Panc1 (cell line): ENCODE data around the gene NFATC1. TPM values are rescaled to one million over a fixed set of nuclear protein-coding genes. Genes with fewer than 3 reads are reported as not detected.

ENCODE experiments used
- ATAC-seq: fragments of 200-7000 bp; cut with Tn5 transposase; 2 replicates; pipeline ENCODE4 v1.9.1; 2020; ENCODE audit warnings: mild to moderate bottlenecking, moderate library complexity
- BruUV-seq: library from RNA; stranded (reverse); fragments of 400-500 nt; replicated peaks from 2 replicates; lab custom pipeline; 2021; lab: Mats Ljungman, UMichigan
- CTCF ChIA-PET: fragments of 300-600 bp; sonication (Branson Sonifier 250); formaldehyde crosslinking; loops from one replicate; lab custom pipeline; 2022; ENCODE audit warnings: antibody characterized with exemption; lab: Charles Lee
- POLR2A ChIA-PET: fragments of 300-600 bp; sonication (Branson Sonifier 250); formaldehyde crosslinking; loops from one replicate; lab custom pipeline; 2022; ENCODE audit warnings: antibody characterized with exemption; lab: Charles Lee
- DNase-seq: peaks from one replicate; pipeline ENCODE4 v3.0.0-alpha.2; 2010; ENCODE audit warnings: low read depth, low spot score
- H3K27ac ChIP-seq: 2 replicates; pipeline ENCODE4 v1.5.1; 2011; ENCODE audit warnings: mild to moderate bottlenecking, low read length, inconsistent platforms
- H3K27me3 ChIP-seq: fragments of 200-500 bp; sonication (Bioruptor generic); 2 replicates; pipeline ENCODE4 v1.6.0; 2014; ENCODE audit warnings: low read length, inconsistent platforms; ENCODE audit not compliant: control insufficient read depth, insufficient read depth
- H3K36me3 ChIP-seq: fragments of 200-500 bp; sonication (Bioruptor generic); 2 replicates; pipeline ENCODE4 v1.5.1; 2014; ENCODE audit warnings: inconsistent platforms, mild to moderate bottlenecking, low read length, moderate library complexity; ENCODE audit not compliant: control insufficient read depth, insufficient read depth
- H3K4me1 ChIP-seq: 2 replicates; pipeline ENCODE4 v1.5.1; 2011; ENCODE audit warnings: inconsistent platforms, mild to moderate bottlenecking, low read length, moderate library complexity; ENCODE audit not compliant: control insufficient read depth, insufficient read depth
- H3K4me3 ChIP-seq, 2 experiments: 2 replicates each; pipeline ENCODE4 v1.5.1; 2011 to 2012; ENCODE audit warnings: low read depth in 2 of 2, low read length in 2 of 2, mild to moderate bottlenecking in 2 of 2, inconsistent platforms in 1 of 2, moderate library complexity in 1 of 2
- H3K9me3 ChIP-seq: fragments of 200-500 bp; sonication (Bioruptor generic); 2 replicates; pipeline ENCODE4 v1.5.1; 2014; ENCODE audit warnings: low read depth, mild to moderate bottlenecking, inconsistent platforms, low read length, moderate library complexity; ENCODE audit not compliant: control insufficient read depth, insufficient read depth
- CTCF ChIP-seq: fragments of 450-650 bp; IDR thresholded peaks from 2 replicates; pipeline ENCODE4 v1.5.1; 2017; ENCODE audit warnings: mild to moderate bottlenecking
- POLR2AphosphoS5 ChIP-seq: IDR thresholded peaks from 2 replicates; pipeline ENCODE4 v1.6.1; 2012; ENCODE audit warnings: mild to moderate bottlenecking, low read depth, low read length, moderate library complexity
- REST ChIP-seq, 2 experiments: IDR thresholded peaks; 2 replicates each; pipeline ENCODE4 v1.6.1; 2011 to 2012; ENCODE audit warnings: low read depth in 2 of 2, control low read depth in 1 of 2, low read length in 1 of 2, mild to moderate bottlenecking in 1 of 2, moderate library complexity in 1 of 2; ENCODE audit not compliant: insufficient read depth in 1 of 2
- SIN3A ChIP-seq: IDR thresholded peaks from 2 replicates; pipeline ENCODE4 v1.6.1; 2012; ENCODE audit warnings: low read depth, mild to moderate bottlenecking, low read length, moderate library complexity, borderline replicate concordance; ENCODE audit not compliant: insufficient read depth
- TCF7L2 ChIP-seq: IDR thresholded peaks from 2 replicates; pipeline ENCODE4 v1.6.1; 2011; ENCODE audit warnings: mild to moderate bottlenecking, low read depth, low read length, inconsistent platforms
- in situ Hi-C: cut with HindIII; loops from 2 replicates; pipeline ENCODE4 v1.10.0; 2016; ENCODE audit warnings: low sequenced_read_pairs, low pct_unique_long_range_greater_than_20kb
- intact Hi-C: fragments of 100-400 bp; cut with micrococcal nuclease; formaldehyde crosslinking; loops from one replicate; pipeline ENCODE4 v1.10.0; 2022; ENCODE audit not compliant: unreplicated experiment
- total RNA-seq: library from RNA; stranded (reverse); gene quantifications from one replicate; pipeline ENCODE4 v1.2.1, GENCODE V29; 2021; ENCODE audit not compliant: unreplicated experiment

NFATC1 gene
- total RNA-seq, 1 experiment from 2014 or later: 30.8 TPM

GRCh38 chr18:79522451-79523205 lies 126.9 kb downstream of the NFATC1 start:
- POLR2A ChIA-PET: no interaction called here
- intact Hi-C loops: no loop called here
- Histone ChIP-seq H3K27ac (no peak overlapping the region), H3K36me3 (no peaks in the 10 kb centered on the region), H3K4me3 (no peak overlapping the region), H3K9me3 (no peaks in the 10 kb centered on the region), H3K4me1 (no peaks in the 10 kb centered on the region), H3K27me3 (no peaks in the 10 kb centered on the region)
- DNase-seq (no peak), ATAC-seq (peak; percentile 29; the same call in 1 of the 2 replicates)
- TF ChIP-seq TCF7L2 (no peak), CTCF (no peak)
- no TSS peak for BruUV-seq
- in situ Hi-C loops: no loop called here
- CTCF ChIA-PET: interaction anchor here (1.0 kb wide), 1 partner anchor 68 kb away, joined by 3 read pairs; no protein-coding TSS in a partner anchor

GRCh38 chr18:79523206-79523735 lies 127.5 kb downstream of the NFATC1 start:
- in situ Hi-C loops: no loop called here
- TF ChIP-seq CTCF: no peak
- TF ChIP-seq TCF7L2: no peak
- TF ChIP-seq POLR2AphosphoS5: no peak
- TF ChIP-seq REST (IDR thresholded peaks at IDR 0.05; ENCODE audit: insufficient read depth in 1 of 2, low read depth in 2 of 2, low read length in 1 of 2): no peak
- TF ChIP-seq SIN3A: no peak
- DNase-seq (no peak), ATAC-seq (no peak)
- H3K9me3 ChIP-seq: no peaks in the 10 kb centered on the region
- no peaks in the 10 kb centered on the region for H3K36me3 ChIP-seq
- ChIA-PET CTCF (interaction anchor here (1.0 kb wide), 1 partner anchor 67 kb away, joined by 3 read pairs; no protein-coding TSS in a partner anchor), POLR2A (interaction anchor here (0.6 kb wide), 1 partner anchor 25 kb away, joined by 3 read pairs; no protein-coding TSS in a partner anchor)
- no peaks in the 10 kb centered on the region for H3K27me3 ChIP-seq
- no TSS peak for BruUV-seq
- no peak overlapping the region for H3K27ac ChIP-seq
- intact Hi-C loops: no loop called here
- H3K4me3 ChIP-seq: no peak overlapping the region
- no peaks in the 10 kb centered on the region for H3K4me1 ChIP-seq
